WERI-Rb-1 (cell line): Measurements from ENCODE around the gene INAFM2.

Experiments used
- DNase-seq: peaks from one replicate; pipeline ENCODE4 v3.0.0-alpha.2; 2020
- H3K27ac ChIP-seq: fragments of 250-450 bp; sonication (Bioruptor Pico); 2 replicates; pipeline ENCODE4 v1.5.1; 2020; ENCODE audit warnings: mild to moderate bottlenecking, moderate library complexity
- H3K27me3 ChIP-seq: fragments of 250-450 bp; sonication (Bioruptor Pico); 2 replicates; pipeline ENCODE4 v1.5.1; 2021; ENCODE audit warnings: mild to moderate bottlenecking, low read depth, moderate library complexity; ENCODE audit not compliant: insufficient read depth, severe bottlenecking
- H3K36me3 ChIP-seq: fragments of 250-450 bp; sonication (Bioruptor Pico); 2 replicates; pipeline ENCODE4 v1.5.1; 2020; ENCODE audit warnings: mild to moderate bottlenecking, moderate library complexity
- H3K4me3 ChIP-seq: 2 replicates; pipeline ENCODE4 v1.5.1; 2011; ENCODE audit warnings: low read depth, mild to moderate bottlenecking, control low read depth, low read length
- H3K9me3 ChIP-seq: fragments of 250-450 bp; sonication (Bioruptor Pico); 2 replicates; pipeline ENCODE4 v1.5.1; 2021; ENCODE audit warnings: mild to moderate bottlenecking, moderate library complexity; ENCODE audit not compliant: severe bottlenecking
- CTCF ChIP-seq: IDR thresholded peaks from 2 replicates; pipeline ENCODE4 v1.5.1; 2011; ENCODE audit warnings: low read depth, mild to moderate bottlenecking, control low read depth, inconsistent platforms, low read length

INAFM2 gene

GRCh38 chr15:40309344-40309862 lies 14.1 kb upstream of the INAFM2 start:
- peak overlapping the region; percentile 90 for H3K27ac ChIP-seq
- no peaks in the 10 kb centered on the region for H3K27me3 ChIP-seq
- H3K9me3 ChIP-seq, result no peaks in the 10 kb centered on the region
- H3K36me3 ChIP-seq, result no peaks in the 10 kb centered on the region
- DNase-seq, result no peak
- no peak overlapping the region for H3K4me3 ChIP-seq
- TF ChIP-seq CTCF, result no peak

- no peaks in the 10 kb centered on the region for H3K27me3 ChIP-seq
- peak; percentile 80 for DNase-seq
- H3K9me3 ChIP-seq, result no peaks in the 10 kb centered on the region
- H3K36me3 ChIP-seq, result no peaks in the 10 kb centered on the region
- peak; percentile 95 for TF ChIP-seq CTCF
- H3K27ac ChIP-seq, result no peak overlapping the region; the same call in 1 of the 2 replicates
- H3K4me3 ChIP-seq, result no peak overlapping the region
Measured at GRCh38 chr15:40310001-40310959, 13.2 kb upstream of the INAFM2 start.

- no peak overlapping the region for H3K27ac ChIP-seq
- H3K36me3 ChIP-seq, result no peaks in the 10 kb centered on the region
- H3K27me3 ChIP-seq, result no peaks in the 10 kb centered on the region
- TF ChIP-seq CTCF, result no peak
- no peak overlapping the region for H3K4me3 ChIP-seq
- no peak for DNase-seq
- no peaks in the 10 kb centered on the region for H3K9me3 ChIP-seq
Measured at GRCh38 chr15:40310993-40311392, 12.5 kb upstream of the INAFM2 start.

- no peak for DNase-seq
- no peaks in the 10 kb centered on the region for H3K9me3 ChIP-seq
- no peaks in the 10 kb centered on the region for H3K36me3 ChIP-seq
- H3K27ac ChIP-seq, result no peak overlapping the region
- no peaks in the 10 kb centered on the region for H3K27me3 ChIP-seq
- TF ChIP-seq CTCF, result no peak
- H3K4me3 ChIP-seq, result no peak overlapping the region
Measured at GRCh38 chr15:40312370-40313158, 10.9 kb upstream of the INAFM2 start.

- peak; percentile 73 for DNase-seq
- Histone ChIP-seq H3K9me3 (no peaks in the 10 kb centered on the region), H3K4me3 (no peak overlapping the region), H3K36me3 (no peaks in the 10 kb centered on the region), H3K27ac (no peak overlapping the region), H3K27me3 (no peaks in the 10 kb centered on the region)
- no peak for TF ChIP-seq CTCF
Measured at GRCh38 chr15:40313531-40314398, 9.7 kb upstream of the INAFM2 start.
